Upper lobe of right lung (tissue), 1 donor: ENCODE results near the gene LRP1B. TPM values are rescaled to one million over a fixed set of nuclear protein-coding genes. Genes with fewer than 3 reads are reported as not detected.

Experiments
- ATAC-seq: fragments of 200-7000 bp; cut with Tn5 transposase; one replicate; pipeline ENCODE4 v1.9.1; 2020; ENCODE audit warnings: mild to moderate bottlenecking, moderate library complexity
- DNase-seq: peaks from one replicate; pipeline ENCODE4 v3.0.0-alpha.2; 2020
- H3K27ac ChIP-seq: fragments of 200-600 bp; one replicate; pipeline ENCODE4 v1.8.0; 2022
- H3K27me3 ChIP-seq: fragments of 200-600 bp; one replicate; pipeline ENCODE4 v1.8.0; 2022; ENCODE audit warnings: mild to moderate bottlenecking
- H3K36me3 ChIP-seq: fragments of 200-600 bp; one replicate; pipeline ENCODE4 v1.8.0; 2022
- H3K4me1 ChIP-seq: fragments of 200-600 bp; one replicate; pipeline ENCODE4 v1.8.0; 2022
- H3K4me3 ChIP-seq: fragments of 200-600 bp; one replicate; pipeline ENCODE4 v1.8.0; 2022; ENCODE audit warnings: mild to moderate bottlenecking
- H3K9me3 ChIP-seq: fragments of 200-600 bp; one replicate; pipeline ENCODE4 v1.8.0; 2022
- intact Hi-C: fragments of 100-400 bp; cut with DNase I; formaldehyde crosslinking; loops from one replicate; pipeline ENCODE4 v1.11.0; 2022
- total RNA-seq: library from RNA; stranded (reverse); fragmentation: NEBNext Ultra II Directional; extraction: Animal tissue kit (Norgen Biotek cat#: 25700); gene quantifications from one replicate; pipeline ENCODE4 v1.2.1, GENCODE V29; 2021
- TF ChIP-seq, protein P1 (sequence below): fragments of 200-600 bp; IDR thresholded peaks from one replicate; pipeline ENCODE4 v1.8.0; 2022; ENCODE audit warnings: antibody characterized with exemption
- donor health status: DM: no; HTN: yes; CAD: no; lungs with severe emphysema.

The LRP1B gene
- total RNA-seq, 1 donor from 2014 or later, result 0.12 TPM

DNA sequence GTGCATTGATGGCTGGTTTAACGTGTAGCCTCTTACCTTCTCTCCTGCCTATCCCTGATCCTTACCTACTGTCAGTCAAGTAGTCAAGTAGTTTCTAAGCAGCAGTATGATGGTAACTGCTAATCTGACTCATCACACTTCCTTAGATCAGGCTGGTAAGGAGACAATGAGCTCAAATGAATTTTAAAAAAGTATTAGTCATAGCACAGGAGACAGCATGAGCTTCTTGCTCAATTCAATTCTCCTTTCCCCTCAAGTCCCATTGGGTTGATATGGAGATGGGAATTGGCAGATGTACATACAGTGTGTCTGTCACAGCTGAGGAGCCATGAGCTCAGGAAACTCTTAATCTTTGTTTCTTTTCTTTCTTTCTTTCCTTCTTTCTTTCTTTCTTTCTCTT, 799.7 kb downstream of the LRP1B start:
- no peak overlapping the region for H3K27ac ChIP-seq
- DNase-seq (no peak), ATAC-seq (no peak)
- no peaks in the 10 kb centered on the region for H3K4me1 ChIP-seq
- intact Hi-C loops, result no loop called here
- no peaks in the 10 kb centered on the region for H3K36me3 ChIP-seq
- TF ChIP-seq, protein P1, sequence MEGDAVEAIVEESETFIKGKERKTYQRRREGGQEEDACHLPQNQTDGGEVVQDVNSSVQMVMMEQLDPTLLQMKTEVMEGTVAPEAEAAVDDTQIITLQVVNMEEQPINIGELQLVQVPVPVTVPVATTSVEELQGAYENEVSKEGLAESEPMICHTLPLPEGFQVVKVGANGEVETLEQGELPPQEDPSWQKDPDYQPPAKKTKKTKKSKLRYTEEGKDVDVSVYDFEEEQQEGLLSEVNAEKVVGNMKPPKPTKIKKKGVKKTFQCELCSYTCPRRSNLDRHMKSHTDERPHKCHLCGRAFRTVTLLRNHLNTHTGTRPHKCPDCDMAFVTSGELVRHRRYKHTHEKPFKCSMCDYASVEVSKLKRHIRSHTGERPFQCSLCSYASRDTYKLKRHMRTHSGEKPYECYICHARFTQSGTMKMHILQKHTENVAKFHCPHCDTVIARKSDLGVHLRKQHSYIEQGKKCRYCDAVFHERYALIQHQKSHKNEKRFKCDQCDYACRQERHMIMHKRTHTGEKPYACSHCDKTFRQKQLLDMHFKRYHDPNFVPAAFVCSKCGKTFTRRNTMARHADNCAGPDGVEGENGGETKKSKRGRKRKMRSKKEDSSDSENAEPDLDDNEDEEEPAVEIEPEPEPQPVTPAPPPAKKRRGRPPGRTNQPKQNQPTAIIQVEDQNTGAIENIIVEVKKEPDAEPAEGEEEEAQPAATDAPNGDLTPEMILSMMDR, result no peak
- no peaks in the 10 kb centered on the region for H3K9me3 ChIP-seq
- no peak overlapping the region for H3K4me3 ChIP-seq
- H3K27me3 ChIP-seq, result no peaks in the 10 kb centered on the region

DNA sequence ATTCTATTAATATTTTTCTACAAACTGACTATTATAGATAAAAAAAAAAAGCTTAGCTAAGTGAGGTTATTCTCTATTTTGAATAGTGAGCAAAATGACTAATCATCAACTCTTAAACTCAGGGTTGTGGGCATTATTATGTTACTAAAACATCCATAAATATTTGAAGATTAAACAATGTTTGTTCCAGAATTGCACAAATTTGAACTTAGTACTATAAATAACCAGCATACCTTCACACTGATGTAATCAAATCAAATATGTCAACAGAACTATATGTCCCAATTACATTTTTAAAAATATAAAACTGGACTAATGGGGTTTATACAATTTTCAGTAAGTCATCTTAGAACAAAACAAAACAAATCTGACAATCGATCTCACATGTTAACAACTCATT, 800.9 kb downstream of the LRP1B start:
- no peak overlapping the region for H3K27ac ChIP-seq
- H3K36me3 ChIP-seq, result no peaks in the 10 kb centered on the region
- H3K9me3 ChIP-seq, result no peaks in the 10 kb centered on the region
- H3K27me3 ChIP-seq, result no peaks in the 10 kb centered on the region
- ATAC-seq (no peak), DNase-seq (no peak)
- no peaks in the 10 kb centered on the region for H3K4me1 ChIP-seq
- intact Hi-C loops, result no loop called here
- H3K4me3 ChIP-seq, result no peak overlapping the region
- TF ChIP-seq, protein P1, result no peak

DNA sequence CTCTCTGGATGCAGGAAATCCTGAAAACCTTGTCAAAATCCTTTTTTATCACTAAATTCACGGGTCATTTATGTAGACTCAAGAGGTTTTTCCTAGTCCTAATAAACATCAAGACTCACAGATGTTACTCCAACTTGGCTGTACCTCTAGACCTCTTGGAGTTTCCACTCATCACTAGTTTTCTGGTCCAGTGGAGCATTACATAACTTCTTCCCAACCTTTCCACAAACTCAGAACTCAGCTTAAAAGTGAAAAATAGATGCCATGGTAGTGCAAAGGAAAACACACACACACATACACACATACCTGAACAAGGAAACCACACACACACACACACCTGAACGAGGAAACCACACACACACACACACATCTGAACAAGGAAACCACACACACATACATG, 807.2 kb downstream of the LRP1B start:
- no peak for ATAC-seq
- no peaks in the 10 kb centered on the region for H3K36me3 ChIP-seq
- no peak for DNase-seq
- no peaks in the 10 kb centered on the region for H3K27me3 ChIP-seq
- no peak overlapping the region for H3K4me3 ChIP-seq
- H3K9me3 ChIP-seq, result no peaks in the 10 kb centered on the region
- no peaks in the 10 kb centered on the region for H3K4me1 ChIP-seq
- intact Hi-C loops, result no loop called here
- no peak overlapping the region for H3K27ac ChIP-seq
- TF ChIP-seq, protein P1, result no peak

DNA sequence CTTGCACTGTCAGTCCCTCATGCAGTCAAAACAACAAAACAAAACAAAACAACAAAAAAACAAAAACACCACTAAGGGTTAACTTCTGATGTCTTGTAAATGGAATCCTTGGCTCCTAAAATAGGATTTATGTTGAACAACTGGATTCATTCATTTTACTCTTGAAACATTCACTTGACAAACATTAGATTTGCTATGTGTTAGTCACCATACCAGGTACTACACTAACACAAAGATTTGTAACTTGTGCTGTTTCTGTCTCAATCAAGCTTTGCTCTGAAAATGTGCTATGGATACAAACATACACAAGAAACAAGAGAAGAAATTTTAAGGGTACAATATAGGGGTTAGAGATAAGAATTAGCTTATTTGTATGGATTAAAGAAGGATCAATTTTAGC, 812.8 kb downstream of the LRP1B start:
- Histone ChIP-seq H3K36me3 (no peaks in the 10 kb centered on the region), H3K27me3 (no peaks in the 10 kb centered on the region), H3K27ac (no peak overlapping the region), H3K4me3 (no peak overlapping the region), H3K4me1 (no peaks in the 10 kb centered on the region), H3K9me3 (no peaks in the 10 kb centered on the region)
- ATAC-seq, result no peak
- DNase-seq, result no peak
- intact Hi-C loops, result no loop called here
- TF ChIP-seq, protein P1, result no peak

DNA sequence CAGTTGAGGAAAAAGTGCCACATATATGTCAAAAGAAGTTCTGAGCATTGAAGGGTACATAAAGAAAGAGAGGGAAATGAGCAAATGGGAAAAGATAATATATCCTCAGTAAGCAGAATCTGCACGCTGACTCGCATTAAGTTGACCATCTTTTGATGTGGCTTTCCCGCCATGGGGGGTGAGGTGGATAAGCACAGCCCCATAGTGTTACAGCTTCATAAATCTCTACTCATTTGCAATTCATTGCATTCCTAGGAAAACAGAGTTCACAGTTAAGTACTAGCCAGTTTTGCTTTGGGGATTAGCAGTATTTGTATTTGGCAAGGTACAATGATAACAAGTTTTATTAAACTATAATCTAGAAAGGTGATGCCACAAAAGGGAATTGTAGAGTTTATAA, 814.2 kb downstream of the LRP1B start:
- Histone ChIP-seq H3K4me3 (no peak overlapping the region), H3K36me3 (no peaks in the 10 kb centered on the region), H3K4me1 (no peaks in the 10 kb centered on the region), H3K27ac (no peak overlapping the region), H3K27me3 (no peaks in the 10 kb centered on the region), H3K9me3 (no peaks in the 10 kb centered on the region)
- DNase-seq (no peak), ATAC-seq (no peak)
- intact Hi-C loops, result no loop called here
- TF ChIP-seq, protein P1, result no peak

DNA sequence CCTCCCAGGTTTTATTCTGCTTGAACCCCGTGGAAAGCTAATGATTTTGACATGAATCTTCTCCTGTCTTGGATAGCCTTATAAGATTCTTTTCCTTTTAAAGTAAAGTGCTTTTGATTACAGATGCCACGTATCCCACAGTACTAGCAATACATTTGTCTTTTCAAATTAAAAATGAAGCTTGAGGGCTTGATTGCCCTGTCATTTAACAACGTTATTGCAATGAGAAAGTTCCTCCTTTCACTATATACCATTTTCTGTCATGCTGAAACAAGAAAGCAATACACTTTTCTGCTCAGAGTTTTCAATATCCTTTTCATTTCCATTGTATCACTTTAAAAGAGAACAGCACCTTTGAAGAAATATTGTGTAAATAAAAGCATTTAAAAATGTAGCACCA, 814.7 kb downstream of the LRP1B start:
- no peak overlapping the region for H3K4me3 ChIP-seq
- no peak for ATAC-seq
- intact Hi-C loops, result no loop called here

More for the DNA sequence above, 814.7 kb downstream of the LRP1B start:
- DNase-seq, result no peak
- Histone ChIP-seq H3K36me3 (no peaks in the 10 kb centered on the region), H3K27me3 (no peaks in the 10 kb centered on the region), H3K27ac (no peak overlapping the region), H3K4me1 (no peaks in the 10 kb centered on the region), H3K9me3 (no peaks in the 10 kb centered on the region)
- TF ChIP-seq, protein P1, result no peak
